GM21381 (cell line): Measurements from ENCODE around the gene RNF181.
"Not testable (repeated sequence)": the region's sequence is repeated elsewhere in the genome, so short reads cannot be mapped to it uniquely, and the experiment has no call there.

Experiments used
- ATAC-seq: cut with Tn5 transposase; IDR thresholded peaks from one replicate; pipeline ENCODE4 v1.9.1; 2021; ENCODE audit warnings: mild to moderate bottlenecking, moderate library complexity; ENCODE audit not compliant: unreplicated experiment

RNF181 gene

DNA sequence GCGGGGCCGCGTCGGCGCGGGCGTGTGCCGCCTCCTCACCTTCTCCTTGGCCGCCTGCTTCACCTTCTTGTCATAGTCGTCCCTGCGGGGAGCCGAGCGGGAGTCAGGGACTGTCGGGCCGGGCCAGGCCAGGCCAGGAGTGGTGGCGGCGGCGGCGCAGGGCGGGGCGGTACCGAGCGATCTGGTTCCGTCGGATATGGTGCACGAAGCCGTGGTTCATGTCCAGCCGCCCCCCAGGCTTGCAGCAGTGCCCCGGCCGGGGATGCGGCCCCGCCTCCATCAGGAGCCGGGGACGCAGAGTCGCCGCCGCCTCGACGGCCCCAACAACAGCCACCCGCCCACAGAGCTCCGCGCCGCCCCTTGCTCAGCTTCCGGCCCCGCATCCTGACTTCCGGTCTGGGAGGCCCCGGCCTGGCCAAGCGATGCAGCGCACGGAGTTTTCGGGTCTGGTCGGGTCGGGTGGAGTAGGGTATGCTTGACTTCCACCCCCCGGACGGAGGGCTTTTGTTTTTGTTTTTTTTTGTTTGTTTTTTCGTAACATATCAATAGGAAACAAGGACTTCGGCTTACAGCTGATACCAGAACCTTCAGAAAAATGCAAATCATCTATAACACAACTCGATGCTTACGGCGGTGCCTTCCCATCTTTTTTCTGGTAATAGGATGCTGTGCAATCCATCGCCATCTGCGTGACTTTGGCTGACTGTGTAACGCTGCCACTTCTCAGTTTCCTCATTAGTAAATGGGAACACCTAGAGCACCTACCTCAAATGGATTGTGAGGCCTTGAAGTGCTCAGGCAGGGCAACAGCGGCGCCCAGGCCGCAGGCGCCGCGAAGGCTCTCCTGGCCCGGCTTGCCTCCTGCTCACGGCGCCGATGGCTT is 16.4 kb downstream of the RNF181 start, which contains the start of gene C2orf68:
C2orf68 (minus strand) TSS at position 362 of the 883 bp plus-strand sequence; CDS start at position 280, 82 bp downstream.
- peak; percentile 71 for ATAC-seq

DNA sequence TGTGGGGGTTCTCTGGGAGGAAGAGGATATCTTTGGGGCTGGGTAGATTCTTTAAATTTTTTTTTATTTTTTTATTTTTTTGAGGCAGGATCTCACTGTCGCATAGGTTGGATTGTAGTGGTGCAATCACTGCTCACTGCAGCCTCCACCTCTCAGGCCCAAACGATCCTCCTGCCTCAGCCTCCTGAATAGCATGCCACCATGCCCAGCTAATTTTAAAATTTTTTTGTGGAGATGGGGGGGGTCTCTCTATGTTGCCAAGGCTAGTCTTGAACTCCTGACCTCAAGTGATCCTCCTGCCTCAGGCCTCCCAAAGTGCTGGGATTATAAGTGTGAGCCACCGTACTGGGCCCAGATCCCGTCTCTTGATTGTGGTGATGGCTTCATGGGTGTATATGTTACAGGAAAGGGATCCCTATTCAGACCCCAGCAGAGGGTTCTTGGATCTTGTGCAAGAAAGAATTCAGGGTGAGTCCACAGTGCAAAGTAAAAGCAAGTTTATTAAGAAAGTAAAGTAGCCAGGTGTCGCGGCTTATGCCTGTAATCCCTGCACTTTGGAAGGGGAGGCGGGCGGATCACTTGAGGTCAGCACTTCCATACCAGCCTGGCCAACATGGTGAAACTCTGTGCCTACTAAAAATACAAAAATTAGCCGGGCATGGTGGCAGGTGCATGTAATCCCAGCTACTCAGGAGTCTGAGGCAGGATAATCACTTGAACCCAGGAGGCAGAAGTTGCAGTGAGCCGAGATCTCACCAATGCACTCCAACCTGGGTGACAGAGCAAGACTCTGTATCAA is 18.4 kb downstream of the RNF181 start:
- no peak for ATAC-seq

DNA sequence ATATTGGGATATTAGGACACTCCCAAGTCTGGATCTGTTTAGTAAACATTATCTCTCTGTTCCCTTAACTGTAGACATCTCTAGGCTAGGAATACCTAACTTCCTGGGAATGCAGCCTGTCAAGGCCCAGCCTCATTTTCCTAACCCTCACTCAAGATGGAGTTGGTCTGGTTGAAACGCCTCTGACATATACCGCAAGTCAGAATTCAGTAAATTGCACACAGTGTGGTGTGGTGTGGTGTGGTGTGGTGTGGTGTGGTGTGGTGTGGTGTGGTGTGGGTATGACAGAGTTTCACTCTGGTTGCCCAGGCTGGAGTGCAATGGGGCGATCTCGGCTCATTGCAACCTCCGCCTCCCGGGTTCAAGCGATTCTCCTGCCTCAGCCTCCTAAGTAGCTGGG is 19.2 kb downstream of the RNF181 start:
- not testable (repeated sequence) for ATAC-seq

DNA sequence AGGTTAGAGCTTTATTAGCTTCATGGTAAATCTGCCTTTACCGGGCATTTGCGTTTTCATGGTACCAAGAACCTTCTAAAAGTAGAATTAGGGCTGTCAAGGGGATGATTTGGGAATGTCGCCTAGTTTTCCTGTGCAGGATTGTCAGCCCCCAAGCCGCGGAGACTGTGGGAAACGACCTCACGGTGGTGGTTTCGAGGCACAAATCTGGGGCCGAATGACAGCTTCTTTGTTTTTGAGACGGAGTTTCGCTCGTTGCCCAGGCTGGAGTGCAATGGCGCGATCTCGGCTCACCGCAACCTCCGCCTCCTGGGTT is 19.8 kb downstream of the RNF181 start:
- ATAC-seq = no peak

DNA sequence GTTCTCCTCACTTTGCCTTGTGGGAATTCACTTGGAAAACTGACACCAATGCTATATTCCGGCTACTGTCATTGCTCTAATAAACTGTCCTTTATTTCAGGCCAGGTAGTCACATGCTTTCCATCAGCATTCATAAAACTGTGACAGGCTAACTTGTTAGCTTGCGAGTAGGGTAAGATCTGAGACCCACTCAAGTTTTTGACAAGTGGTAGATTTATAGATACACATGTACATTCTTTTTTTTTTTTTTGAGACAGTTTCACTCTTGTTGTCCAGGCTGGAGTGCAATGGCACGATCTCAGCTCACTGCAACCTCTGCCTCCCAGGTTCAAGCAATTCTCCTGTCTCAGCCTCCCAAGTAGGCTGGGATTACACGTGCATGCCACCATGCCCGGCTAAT is 22.2 kb downstream of the RNF181 start:
- ATAC-seq = not testable (repeated sequence)

DNA sequence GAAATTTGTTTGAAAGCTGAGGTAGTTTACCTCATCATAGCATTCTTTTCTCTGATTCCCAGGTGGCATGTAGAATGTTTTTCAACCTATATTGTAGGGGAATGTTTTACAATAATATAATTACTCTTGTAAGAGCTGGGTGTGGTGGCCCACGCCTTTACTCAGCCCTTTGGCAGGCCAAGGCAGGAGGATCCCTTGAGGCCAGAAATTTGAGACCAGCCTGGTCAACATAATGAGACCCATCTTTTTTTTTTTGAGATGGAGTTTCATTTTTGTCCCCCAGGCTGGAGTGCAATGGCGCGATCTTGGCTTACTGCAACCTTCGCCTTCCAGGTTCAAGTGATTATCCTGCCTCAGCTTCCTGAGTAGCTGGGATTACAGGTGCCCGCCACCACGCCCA is 24.1 kb downstream of the RNF181 start:
- ATAC-seq = no peak

DNA sequence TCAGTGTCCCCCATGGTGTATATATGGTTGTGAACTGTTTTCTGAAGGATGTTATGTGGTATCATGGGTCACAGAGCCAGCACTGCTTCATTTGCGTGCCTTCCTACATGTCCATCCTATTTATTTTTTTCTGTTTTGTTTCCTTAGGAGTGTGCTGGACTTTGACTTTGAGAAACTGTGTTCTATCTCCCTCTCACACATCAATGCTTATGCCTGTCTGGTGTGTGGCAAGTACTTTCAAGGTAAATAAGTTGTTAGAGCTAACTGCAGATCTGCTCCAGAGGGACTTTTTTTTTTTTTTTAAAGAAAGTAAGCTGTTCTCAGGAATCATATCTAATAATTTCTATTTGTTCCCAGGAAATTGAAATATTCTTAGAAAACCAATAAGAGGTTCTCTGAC is 25.8 kb downstream of the RNF181 start:
- ATAC-seq = no peak

DNA sequence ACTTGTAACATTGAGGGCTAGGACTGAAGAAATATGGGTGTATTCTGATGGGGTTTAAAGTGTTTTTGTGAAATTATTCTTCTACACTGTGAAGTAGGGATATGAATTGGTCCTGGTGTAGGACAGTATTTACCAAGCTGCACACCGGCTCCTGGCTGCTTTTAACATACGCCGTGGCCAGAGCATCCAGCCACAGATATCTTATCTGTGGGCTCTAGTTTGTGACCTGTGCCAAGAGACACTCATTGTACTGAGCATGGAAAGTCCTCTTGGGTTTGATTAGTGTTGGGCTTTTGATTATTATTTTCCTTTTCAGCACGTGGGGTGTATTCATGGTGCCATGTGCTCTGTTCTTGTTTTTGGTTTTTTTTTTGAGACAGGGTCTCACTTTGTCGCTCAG is 28.4 kb downstream of the RNF181 start:
- no peak for ATAC-seq

DNA sequence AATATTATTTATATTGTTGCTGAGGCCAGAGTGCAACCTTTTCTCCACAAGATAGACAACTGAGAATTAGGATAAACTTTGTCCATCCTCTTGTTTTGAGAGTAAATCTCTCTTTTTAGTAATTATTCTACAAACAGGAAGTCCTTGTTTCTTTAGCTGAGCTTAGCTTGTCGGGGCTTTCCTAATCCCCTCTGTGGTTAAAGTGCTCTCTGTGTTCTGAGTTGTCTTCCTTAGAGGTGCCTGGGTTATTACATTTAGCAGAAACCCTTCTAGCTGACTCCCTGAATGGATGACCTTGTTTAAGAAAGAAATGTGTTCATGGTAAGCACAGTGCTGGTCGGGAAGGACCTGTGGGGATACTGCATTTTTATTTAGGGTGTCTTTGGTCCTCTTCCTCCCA is 33.1 kb downstream of the RNF181 start:
- no peak for ATAC-seq

DNA sequence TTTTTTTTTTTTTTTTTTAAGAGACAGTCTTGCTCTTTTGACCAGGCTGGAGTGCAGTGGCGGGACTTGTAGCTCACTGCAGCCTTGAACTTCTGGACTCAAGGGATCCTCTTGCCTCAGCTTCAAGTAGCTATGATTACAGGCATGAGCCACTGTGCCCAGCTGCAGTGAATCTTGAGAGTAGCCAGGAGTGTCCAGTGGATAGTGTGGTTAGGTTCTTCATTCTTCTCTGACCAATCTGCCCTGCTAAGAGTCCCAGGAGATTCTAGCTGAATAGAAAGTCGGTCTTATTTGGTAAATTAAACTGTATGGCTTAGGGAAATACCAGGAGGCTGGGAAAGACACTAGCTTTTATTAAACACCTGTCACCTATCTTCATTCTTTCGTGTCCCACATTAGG is 35.8 kb downstream of the RNF181 start:
- ATAC-seq = no peak

DNA sequence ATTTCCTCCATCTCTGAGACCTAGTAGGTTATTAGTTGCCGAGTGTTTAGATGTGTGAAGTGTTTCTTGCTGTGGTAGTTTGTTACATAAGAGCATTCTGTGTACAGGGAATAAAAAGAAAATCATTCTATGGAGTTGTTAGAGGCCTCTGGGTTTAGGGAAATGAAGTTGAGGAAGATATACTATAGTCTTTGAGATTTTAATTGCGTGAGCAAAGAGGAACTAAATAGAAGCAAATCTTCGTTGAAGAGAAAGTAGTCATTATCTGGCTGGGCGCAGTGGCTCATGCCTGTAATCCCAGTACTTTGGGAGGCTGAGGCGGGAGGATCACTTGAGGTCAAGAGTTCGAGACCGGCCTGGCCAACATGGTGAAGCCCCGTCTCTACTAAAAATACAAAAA is 39.5 kb downstream of the RNF181 start:
- no peak for ATAC-seq

DNA sequence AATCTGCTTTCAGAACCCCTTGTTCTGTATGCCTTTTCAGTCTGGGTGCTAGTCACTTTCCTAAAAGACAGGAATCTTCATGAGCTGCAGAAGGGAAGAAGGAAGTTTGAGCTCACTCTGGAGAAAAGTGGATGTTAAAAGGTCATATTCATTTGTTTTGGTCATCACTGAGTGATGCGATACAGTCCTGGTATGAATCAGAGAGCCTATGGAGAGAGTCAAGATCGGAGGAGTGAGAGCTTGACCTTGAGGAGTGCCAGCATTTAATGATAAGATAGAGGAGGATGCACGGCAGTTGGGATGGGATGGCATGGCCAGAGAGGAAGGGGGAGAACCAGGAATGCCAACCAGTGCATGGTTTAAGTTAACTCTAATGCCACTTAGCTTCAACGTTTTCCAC is 40.1 kb downstream of the RNF181 start:
- ATAC-seq = no peak

DNA sequence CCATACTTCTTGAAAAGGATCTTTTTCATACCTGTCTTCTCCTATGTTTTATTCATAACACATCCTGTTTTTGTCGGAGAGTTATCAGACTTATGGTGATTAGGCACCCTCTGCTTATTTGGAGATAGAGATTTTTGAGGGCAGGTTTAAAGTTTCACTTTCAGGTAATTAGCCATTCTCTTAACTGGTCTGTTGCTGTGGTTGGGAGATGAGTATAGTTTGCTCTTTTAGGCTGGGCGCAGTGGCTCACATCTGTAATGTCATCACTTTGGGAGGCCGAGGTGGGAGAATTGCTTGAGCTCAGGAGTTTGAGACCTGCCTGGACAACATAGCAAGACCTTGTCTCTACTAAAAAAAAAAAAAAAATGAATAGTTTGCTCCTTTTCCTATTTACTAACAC is 47.2 kb downstream of the RNF181 start:
- ATAC-seq = no peak

DNA sequence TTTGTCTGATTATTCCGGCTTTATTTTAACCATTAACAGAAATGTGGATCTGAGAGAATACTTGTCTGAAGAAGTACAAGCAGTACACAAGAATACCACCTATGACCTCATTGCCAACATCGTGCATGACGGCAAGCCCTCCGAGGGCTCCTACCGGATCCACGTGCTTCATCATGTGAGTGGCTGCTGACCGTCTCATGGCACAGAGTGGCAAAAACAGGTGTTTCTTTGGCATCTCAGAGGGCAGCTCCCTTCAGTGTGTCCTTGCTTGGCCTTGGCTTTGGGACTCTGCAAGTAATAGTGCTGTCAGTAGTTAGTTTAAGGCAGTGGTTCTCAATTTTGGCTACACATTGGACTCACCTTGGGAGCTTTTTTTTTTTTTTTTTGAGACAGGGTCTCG is 49.4 kb downstream of the RNF181 start:
- no peak for ATAC-seq

DNA sequence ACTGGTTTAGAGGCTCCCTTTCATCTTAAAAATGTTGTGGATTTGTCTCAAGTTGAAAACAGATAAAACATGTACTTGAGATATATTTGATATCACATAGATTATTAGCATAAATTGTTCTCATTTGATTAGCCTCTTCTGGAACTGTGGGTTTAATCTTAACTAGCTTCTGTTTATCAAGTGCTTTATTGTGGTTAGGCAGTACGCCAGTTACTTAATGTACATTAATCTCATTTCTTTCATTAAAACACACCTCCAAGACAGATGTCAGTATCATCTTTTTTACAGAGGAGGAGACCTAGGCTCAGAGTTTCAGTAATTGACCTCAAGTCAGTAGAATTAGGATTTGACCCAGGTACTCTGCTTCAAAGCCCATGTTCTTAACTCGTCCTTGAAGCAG is 50.6 kb downstream of the RNF181 start:
- no peak for ATAC-seq
